ENCODE results near the gene SDF2. TPM values are rescaled to one million over a fixed set of nuclear protein-coding genes. Genes with fewer than 3 reads are reported as not detected.

SDF2 gene
- total and polyA plus RNA-seq, 2 donors (not counting 1 experiment from before 2014, with no cell fraction given): 58.5 to 65.2 TPM

- H4K20me1 ChIP-seq (ENCODE audit: control insufficient read depth, extremely low read depth, insufficient read depth, low read length): peaks cover 2% of the 10 kb centered on the region
- H3K27me3 ChIP-seq (ENCODE audit: control insufficient read depth, insufficient read depth, low read length): no peaks in the 10 kb centered on the region
- H3K27ac ChIP-seq (ENCODE audit: insufficient read depth, low read length): no peak overlapping the region
- no peak overlapping the region for H3K4me2 ChIP-seq (ENCODE audit: extremely low read depth, insufficient read depth, low read length)
- H3K9ac ChIP-seq (ENCODE audit: insufficient read depth, low read length): no peak overlapping the region
- peaks cover 3% of the 10 kb centered on the region for H3K4me1 ChIP-seq (ENCODE audit: control insufficient read depth, extremely low read depth, insufficient read depth, low read length)
- no peaks in the 10 kb centered on the region for H3K9me3 ChIP-seq (ENCODE audit: control insufficient read depth, insufficient read depth, low read depth, low read length)
- peaks cover 59% of the 10 kb centered on the region for H3K79me2 ChIP-seq (ENCODE audit: control insufficient read depth, insufficient read depth, low read length)
- H2AFZ ChIP-seq (ENCODE audit: low read length): no peak overlapping the region
- TF ChIP-seq, protein P1, sequence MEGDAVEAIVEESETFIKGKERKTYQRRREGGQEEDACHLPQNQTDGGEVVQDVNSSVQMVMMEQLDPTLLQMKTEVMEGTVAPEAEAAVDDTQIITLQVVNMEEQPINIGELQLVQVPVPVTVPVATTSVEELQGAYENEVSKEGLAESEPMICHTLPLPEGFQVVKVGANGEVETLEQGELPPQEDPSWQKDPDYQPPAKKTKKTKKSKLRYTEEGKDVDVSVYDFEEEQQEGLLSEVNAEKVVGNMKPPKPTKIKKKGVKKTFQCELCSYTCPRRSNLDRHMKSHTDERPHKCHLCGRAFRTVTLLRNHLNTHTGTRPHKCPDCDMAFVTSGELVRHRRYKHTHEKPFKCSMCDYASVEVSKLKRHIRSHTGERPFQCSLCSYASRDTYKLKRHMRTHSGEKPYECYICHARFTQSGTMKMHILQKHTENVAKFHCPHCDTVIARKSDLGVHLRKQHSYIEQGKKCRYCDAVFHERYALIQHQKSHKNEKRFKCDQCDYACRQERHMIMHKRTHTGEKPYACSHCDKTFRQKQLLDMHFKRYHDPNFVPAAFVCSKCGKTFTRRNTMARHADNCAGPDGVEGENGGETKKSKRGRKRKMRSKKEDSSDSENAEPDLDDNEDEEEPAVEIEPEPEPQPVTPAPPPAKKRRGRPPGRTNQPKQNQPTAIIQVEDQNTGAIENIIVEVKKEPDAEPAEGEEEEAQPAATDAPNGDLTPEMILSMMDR (conservative IDR thresholded peaks at IDR 0.05 in 1 of 2, IDR thresholded peaks at IDR 0.05 in 1 of 2; ENCODE audit: low read depth in 1 of 2, low read length in 2 of 2): no peak
- no peak for TF ChIP-seq EZH2 (IDR thresholded peaks at IDR 0.05; ENCODE audit: low read length, missing control alignments)
- H3K4me3 ChIP-seq (replicated peaks in 1 of 4; ENCODE audit: control extremely low read depth in 1 of 4, insufficient read depth in 1 of 4, low read depth in 3 of 4, low read length in 4 of 4): no peak overlapping the region
- DNase-seq (ENCODE audit: low read depth in 2 of 2): peak in 1 of 2 donors; percentile 18
- H3K36me3 ChIP-seq (ENCODE audit: control insufficient read depth, insufficient read depth, low read length): peaks cover 11% of the 10 kb centered on the region
These were observed 6.2 kb upstream of the SDF2 start for GRCh38 chr17:28667870-28668269.

DNA sequence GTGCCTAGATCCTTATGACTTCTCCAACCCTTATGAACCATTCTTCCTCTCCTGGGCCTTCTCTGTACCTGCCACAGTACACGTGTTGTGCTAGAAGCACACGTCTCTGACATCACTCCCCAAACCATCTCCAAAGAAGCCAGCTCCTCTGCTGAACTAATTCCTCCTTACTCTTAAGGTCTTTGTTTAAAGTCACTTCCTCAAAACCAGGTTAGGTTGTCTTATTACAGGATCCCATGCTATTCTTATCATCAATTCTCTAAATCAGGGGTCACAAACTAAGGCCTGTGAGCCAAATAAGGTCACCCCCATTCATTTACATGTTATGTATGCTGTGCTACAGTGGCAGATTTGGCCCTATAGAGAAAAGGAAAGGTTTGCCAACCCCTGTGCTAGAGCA is 4.3 kb upstream of the SDF2 start:
- H3K36me3 ChIP-seq (ENCODE audit: control insufficient read depth, insufficient read depth, low read length): peaks cover 5% of the 10 kb centered on the region
- peaks cover 72% of the 10 kb centered on the region for H3K79me2 ChIP-seq (ENCODE audit: control insufficient read depth, insufficient read depth, low read length)
- no peak overlapping the region for H3K4me3 ChIP-seq (replicated peaks in 1 of 4; ENCODE audit: control extremely low read depth in 1 of 4, insufficient read depth in 1 of 4, low read depth in 3 of 4, low read length in 4 of 4)
- H4K20me1 ChIP-seq (ENCODE audit: control insufficient read depth, extremely low read depth, insufficient read depth, low read length): peaks cover 2% of the 10 kb centered on the region
- no peaks in the 10 kb centered on the region for H3K27me3 ChIP-seq (ENCODE audit: control insufficient read depth, insufficient read depth, low read length)
- no peaks in the 10 kb centered on the region for H3K9me3 ChIP-seq (ENCODE audit: control insufficient read depth, insufficient read depth, low read depth, low read length)
- peaks cover 3% of the 10 kb centered on the region for H3K4me1 ChIP-seq (ENCODE audit: control insufficient read depth, extremely low read depth, insufficient read depth, low read length)
- no peak overlapping the region for H2AFZ ChIP-seq (ENCODE audit: low read length)
- no peak overlapping the region for H3K9ac ChIP-seq (ENCODE audit: insufficient read depth, low read length)
- DNase-seq (ENCODE audit: low read depth in 2 of 2): no peak
- H3K27ac ChIP-seq (ENCODE audit: insufficient read depth, low read length): no peak overlapping the region
- no peak for TF ChIP-seq EZH2 (IDR thresholded peaks at IDR 0.05; ENCODE audit: low read length, missing control alignments)
- TF ChIP-seq, protein P1 (conservative IDR thresholded peaks at IDR 0.05 in 1 of 2, IDR thresholded peaks at IDR 0.05 in 1 of 2; ENCODE audit: low read depth in 1 of 2, low read length in 2 of 2): no peak
- no peak overlapping the region for H3K4me2 ChIP-seq (ENCODE audit: extremely low read depth, insufficient read depth, low read length)

DNA sequence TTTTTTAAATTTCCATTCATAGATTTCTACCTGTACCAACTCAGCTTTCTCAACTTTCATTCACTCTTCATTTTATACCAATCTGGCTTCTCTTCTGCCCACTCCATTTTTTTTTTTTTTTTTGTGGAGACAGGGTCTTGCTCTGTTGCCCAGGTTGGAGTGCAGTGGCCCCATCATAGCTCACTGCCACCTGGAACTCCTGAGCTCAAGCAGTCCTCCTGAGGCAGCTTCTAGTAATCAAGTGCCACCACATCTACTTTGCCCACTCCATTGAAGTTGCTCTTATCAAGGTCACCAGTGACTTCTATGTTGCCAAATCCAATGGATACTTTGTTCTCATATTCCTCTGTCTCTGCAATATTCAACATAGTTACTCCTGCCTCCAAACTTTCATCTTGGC is 2.0 kb upstream of the SDF2 start:
- DNase-seq (ENCODE audit: low read depth in 2 of 2): no peak
- H3K36me3 ChIP-seq (ENCODE audit: control insufficient read depth, insufficient read depth, low read length): peaks cover 7% of the 10 kb centered on the region
- H3K9ac ChIP-seq (ENCODE audit: insufficient read depth, low read length): no peak overlapping the region
- TF ChIP-seq, protein P1 (conservative IDR thresholded peaks at IDR 0.05 in 1 of 2, IDR thresholded peaks at IDR 0.05 in 1 of 2; ENCODE audit: low read depth in 1 of 2, low read length in 2 of 2): no peak
- no peak for TF ChIP-seq EZH2 (IDR thresholded peaks at IDR 0.05; ENCODE audit: low read length, missing control alignments)
- H2AFZ ChIP-seq (ENCODE audit: low read length): no peak overlapping the region
- no peaks in the 10 kb centered on the region for H3K27me3 ChIP-seq (ENCODE audit: control insufficient read depth, insufficient read depth, low read length)
- peak overlapping the region; percentile 65 for H3K4me2 ChIP-seq (ENCODE audit: extremely low read depth, insufficient read depth, low read length)
- no peak overlapping the region for H3K27ac ChIP-seq (ENCODE audit: insufficient read depth, low read length)
- H3K4me1 ChIP-seq (ENCODE audit: control insufficient read depth, extremely low read depth, insufficient read depth, low read length): peaks cover 5% of the 10 kb centered on the region
- peak overlapping the region in 3 of 4 experiments; percentile 54 to 92 (median 85) for H3K4me3 ChIP-seq (replicated peaks in 1 of 4; ENCODE audit: control extremely low read depth in 1 of 4, insufficient read depth in 1 of 4, low read depth in 3 of 4, low read length in 4 of 4)
- H4K20me1 ChIP-seq (ENCODE audit: control insufficient read depth, extremely low read depth, insufficient read depth, low read length): no peaks in the 10 kb centered on the region
- H3K79me2 ChIP-seq (ENCODE audit: control insufficient read depth, insufficient read depth, low read length): peaks cover 79% of the 10 kb centered on the region
- H3K9me3 ChIP-seq (ENCODE audit: control insufficient read depth, insufficient read depth, low read depth, low read length): no peaks in the 10 kb centered on the region

Measured in fibroblast of lung (primary cell).